Stimulated activated CD4-positive, alpha-beta T cell treated with anti-CD3 and anti-CD28 coated beads, Interleukin-12 subunit alpha, Interleukin-12 subunit beta, amount 100 ng/mL, for 24 hours (primary cell): ENCODE data around the gene MKX.

Source experiments
- DNase-seq, 2 experiments: peaks; one replicate each; pipeline ENCODE4 v3.0.0-alpha.2; 2020; ENCODE audit warnings: low read depth in 2 of 2

MKX gene

GRCh38 chr10:27742195-27743011 lies 3.2 kb downstream of the MKX start:
- peak; percentile 75 to 76 for DNase-seq

DNA sequence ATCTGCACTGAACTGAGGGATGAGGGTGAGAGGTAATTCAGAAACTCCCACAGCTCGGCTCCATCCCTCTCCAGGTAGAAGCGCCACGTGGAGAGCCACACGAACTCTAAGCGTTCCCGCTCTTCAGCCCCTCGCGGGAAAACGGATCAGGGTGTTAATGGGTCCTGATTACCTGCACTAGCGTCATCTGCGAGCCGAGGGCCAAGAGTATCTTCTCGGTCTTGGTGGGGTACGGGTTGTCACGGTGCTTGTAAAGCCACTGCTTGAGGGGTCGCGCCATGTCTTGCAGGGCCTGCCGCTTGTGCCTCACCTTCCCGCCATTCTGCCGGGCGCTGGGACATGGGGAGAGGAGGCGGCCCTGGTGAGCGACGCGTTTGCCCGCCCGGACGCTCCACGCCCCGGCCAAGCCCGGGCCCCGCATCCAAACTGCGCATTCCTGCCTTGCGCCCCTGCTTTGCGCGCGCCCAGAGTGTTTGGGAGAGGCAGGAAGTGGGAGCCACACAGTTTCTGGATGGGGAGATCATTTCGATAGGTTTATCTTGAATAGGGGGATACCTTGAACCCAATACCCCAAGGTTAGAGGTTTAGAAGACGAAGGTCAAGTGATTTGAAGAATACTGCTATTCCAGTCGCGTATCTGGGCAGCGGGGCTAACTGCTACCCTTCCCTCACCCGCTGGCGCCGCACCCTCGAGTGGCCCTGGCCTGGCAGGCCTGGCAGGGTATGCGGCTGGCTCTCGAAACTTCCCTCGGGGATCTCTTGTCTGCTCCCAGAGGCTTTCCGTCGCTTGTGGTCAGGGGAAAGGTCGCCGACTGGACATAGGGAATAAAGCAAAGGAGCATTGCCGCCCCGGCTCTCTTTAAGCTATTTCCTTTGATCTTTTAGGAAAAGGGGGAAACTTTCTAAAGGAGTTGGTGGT lies 4.2 kb downstream of the MKX start:
- no peak for DNase-seq

- DNase-seq = no peak
These were observed 9.2 kb downstream of the MKX start for GRCh38 chr10:27736396-27736795.

DNA sequence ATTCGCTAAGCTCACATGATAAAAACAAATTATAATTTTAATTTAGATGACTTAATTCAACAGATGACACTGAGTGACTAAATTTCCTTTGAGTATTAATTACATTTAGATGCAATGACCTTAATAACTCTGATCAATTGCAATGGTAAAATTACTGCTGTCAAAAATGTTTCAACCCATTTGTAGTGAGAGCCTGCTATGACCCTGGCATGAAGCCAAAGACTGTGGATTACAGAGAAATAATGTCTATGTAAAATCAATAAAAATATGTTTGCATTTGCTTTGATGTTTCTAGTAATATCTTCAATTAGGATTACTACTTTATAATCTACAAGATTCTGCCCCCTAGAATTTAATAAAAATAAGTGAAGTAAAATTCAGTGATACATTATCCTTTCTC lies 15.6 kb downstream of the MKX start:
- DNase-seq = no peak

- DNase-seq = no peak
These were observed 17.3 kb downstream of the MKX start for GRCh38 chr10:27728338-27728737.

- DNase-seq = no peak
These were observed 21.3 kb downstream of the MKX start for GRCh38 chr10:27724287-27724686.

DNA sequence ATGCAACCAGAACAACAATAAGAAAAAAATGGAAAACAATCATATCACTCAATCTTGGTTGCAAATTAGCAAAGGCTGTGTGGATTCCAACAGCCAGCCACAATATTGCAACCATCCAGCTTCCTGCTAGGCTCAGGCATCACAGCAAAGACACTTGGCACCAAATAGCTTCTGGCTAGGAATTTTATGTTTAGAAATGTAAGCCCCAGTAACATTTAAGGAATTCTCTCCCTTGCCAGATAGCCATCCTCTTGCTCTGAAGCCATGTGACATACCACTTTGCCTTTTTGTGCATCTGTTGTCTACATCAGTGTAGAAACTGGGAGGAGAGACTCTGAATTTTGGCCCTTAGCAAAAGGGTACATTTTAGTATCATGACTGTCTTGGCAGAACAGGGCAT lies 22.2 kb downstream of the MKX start:
- DNase-seq = no peak

- DNase-seq = no peak
These were observed 25.1 kb downstream of the MKX start for GRCh38 chr10:27720529-27720928.

DNA sequence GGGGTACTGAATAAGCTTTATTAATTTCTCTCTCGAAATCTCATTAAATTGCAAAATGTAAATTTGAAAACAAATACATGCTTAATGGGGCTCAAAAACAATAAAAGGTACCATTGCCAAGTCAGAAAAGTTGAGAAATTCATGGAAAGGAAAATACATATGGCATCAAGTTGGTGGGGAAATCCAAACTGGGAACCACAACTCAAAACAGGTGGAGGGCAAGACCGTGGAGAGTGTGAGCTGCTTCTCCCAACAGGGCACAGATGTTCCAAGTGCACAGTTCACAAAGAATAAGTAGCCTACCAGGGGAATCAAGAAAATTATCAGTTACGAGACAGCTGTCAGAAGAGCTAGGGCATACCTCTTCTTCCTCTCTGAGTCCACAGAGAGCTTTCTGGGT lies 26.6 kb downstream of the MKX start:
- DNase-seq = no peak

DNA sequence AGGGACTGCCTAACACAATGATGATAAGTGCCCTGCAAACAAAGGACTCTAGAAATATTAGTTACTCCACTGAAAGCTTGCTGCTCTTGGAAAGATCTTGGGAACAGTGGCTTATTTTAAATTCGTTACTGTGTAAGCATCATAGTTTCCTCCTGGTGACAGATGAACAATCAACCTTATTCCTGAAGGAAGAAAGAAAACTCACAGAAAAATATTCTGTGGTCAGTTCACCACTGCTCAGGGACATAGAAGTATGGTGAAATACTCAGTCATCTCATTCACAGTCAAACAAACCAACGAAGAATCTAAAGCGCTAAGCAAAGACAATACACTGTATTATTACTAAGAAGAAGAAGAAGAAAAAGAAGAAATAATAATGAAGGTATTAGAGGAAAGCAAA lies 27.8 kb downstream of the MKX start:
- DNase-seq = no peak

- no peak for DNase-seq
These were observed 28.4 kb downstream of the MKX start for GRCh38 chr10:27717224-27717623.

DNA sequence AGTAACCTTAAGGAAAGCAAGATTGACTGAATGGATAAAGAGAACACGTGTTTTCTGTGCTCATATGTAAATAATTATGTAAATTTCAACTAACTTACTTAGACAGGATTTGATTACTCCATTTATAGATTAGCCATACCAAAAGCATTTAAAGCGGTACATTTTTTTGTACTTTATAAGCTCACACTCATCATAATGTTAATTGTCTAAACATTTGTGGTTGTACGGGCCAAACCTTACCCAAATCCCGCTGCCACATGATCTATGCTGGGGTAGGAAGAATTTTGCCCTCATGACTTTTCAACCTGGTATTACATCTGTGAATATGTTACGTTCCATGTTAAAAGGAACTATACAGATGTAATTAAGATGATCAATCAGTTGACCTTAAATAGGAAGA lies 29.1 kb downstream of the MKX start:
- no peak for DNase-seq

- no peak for DNase-seq
These were observed 30.1 kb downstream of the MKX start for GRCh38 chr10:27715505-27715904.

- no peak for DNase-seq
These were observed 31.3 kb downstream of the MKX start for GRCh38 chr10:27714349-27714748.

DNA sequence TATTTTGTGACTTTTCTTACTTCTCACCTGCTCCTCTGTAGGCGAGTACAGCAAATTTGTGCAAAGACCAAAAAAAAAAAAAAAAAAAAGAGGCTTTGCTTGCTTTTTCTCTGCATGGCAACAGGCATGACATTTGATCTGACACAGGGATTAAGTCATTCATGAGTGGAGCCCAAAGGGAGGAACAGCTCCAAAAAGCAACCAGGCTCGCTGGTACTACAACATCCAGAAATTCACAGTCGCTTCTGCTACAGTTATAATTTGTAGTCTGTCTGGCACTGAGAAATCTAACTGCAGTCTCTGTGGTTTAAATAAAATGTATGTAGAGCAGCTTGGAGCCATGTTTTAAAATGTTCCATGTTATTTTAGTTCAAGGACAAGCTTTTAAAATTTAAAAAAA lies 31.7 kb downstream of the MKX start:
- DNase-seq = no peak

GRCh38 chr10:27710014-27710413 lies 35.6 kb downstream of the MKX start:
- DNase-seq = no peak

DNA sequence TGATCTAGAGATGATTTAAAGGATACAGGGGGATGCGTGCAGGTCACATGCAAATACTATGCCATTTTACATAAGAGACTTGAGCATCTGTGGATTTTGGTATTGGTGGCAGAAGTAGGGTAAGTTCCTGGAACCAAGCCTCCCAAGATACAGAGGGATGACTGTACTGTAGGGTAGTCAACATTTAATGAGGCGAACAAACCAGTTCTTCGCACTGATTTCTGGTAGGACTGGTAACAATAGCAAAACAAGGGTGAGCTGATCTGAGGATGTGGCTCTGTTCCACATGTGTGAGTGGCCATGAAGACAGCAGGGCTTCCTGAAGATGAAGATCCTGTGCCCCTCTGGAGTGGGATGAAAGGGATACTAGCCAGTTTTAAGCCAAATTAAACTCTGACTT lies 36.3 kb downstream of the MKX start:
- no peak for DNase-seq

- DNase-seq = no peak
These were observed 43.6 kb downstream of the MKX start for GRCh38 chr10:27701938-27702537.

DNA sequence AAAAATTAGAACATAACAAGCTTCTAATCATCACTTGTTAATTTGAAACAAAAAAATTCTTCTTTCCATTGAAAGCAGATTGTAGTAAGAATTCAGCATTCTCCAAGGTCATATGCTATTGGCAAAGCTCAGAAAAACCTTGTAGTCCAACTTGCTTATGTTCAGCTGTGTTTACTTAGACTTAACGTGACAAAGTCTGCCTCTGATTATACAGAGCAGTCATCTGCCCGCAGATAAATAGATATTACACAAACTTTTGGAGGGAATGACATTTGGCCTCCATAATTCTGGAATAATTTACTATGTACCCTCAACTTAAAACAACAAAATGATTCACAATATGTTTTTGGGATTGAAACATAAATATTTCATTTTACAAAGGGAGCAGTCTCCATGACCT lies 45.8 kb downstream of the MKX start:
- no peak for DNase-seq

DNA sequence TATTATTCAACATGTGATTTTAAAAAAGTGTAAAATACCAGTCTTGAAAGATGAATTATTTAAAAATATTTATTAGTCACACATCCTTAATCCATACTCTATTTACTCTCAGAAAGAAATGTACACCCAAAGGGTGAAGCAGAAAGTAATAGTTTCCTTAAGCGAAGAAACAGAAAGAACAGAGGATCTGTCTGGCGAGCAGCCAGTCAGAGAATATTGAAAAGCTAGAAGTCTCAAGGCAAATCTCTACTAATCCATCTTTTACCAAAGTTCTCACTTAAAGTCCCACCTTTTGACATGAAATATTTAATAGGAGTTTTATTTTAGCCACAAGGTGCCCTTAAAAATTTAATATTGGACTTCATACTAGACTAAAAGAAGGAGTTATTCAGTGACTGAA lies 46.7 kb downstream of the MKX start:
- no peak for DNase-seq

DNA sequence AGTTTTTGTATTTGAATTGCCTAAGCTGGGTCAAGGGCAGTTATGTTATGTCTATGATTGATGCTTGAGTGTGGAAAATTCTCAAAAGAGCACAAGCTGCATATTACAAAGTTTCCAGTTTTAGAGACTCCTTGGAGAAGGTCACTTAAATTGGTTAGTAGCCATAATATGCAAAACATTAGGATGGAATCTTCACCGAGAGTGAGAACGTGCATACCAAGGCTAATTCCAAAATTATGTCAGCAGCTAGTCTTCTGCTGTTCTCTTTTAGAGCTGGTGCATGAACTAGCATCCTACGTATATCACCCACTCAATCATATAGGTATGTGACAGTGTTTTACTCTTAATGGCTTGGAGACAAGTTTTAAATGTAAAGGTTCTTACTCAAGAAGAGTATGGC lies 49.2 kb downstream of the MKX start:
- no peak for DNase-seq

DNA sequence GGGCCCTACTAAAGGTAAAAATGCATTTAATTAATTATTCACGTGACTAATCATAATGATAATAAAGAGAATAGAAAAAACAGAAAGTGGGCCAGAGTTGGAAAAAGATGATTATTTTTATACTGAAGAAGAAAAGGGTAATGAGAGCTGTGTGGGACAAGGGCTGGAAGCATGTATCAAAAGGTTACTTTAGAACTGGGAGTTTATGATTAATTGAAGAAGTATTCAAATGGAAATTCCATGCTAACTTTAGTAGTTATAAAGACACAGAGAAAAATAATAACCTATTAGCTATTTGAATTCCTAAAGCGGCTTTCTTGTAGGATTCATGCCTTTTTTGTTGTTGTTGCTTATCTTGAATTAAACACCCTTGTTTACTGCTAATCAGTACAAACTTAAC lies 49.9 kb downstream of the MKX start:
- DNase-seq = no peak

GRCh38 chr10:27695088-27695487 lies 50.5 kb downstream of the MKX start:
- no peak for DNase-seq
